ENCODE measurements around the gene PIM3.

GRCh38 chr22:49959782-49960158, 802 bp upstream of the PIM3 start:
- TF ChIP-seq FOXK1 (CRISPR knock-in tag; IDR thresholded peaks at IDR 0.05): no peak
- no peak for TF ChIP-seq ZNF423 (CRISPR knock-in tag; IDR thresholded peaks at IDR 0.05)
- TF ChIP-seq SMAD3 (CRISPR knock-in tag; IDR thresholded peaks at IDR 0.05; ENCODE audit: borderline replicate concordance): no peak
